HCT116 (cell line): ENCODE data around the gene DPP6. TPM values are rescaled to one million over a fixed set of nuclear protein-coding genes. Genes with fewer than 3 reads are reported as not detected.

Experiments used
- ATAC-seq: fragments of 200-7000 bp; cut with Tn5 transposase; 2 replicates; pipeline ENCODE4 v1.9.1; 2020; ENCODE audit warnings: mild to moderate bottlenecking, moderate library complexity
- BruUV-seq: library from RNA; stranded (reverse); fragments of 400-500 nt; replicated peaks from 2 replicates; lab custom pipeline; 2021; lab: Mats Ljungman, UMichigan
- CTCF ChIA-PET: fragments of 300-600 bp; sonication (Branson Sonifier 250); formaldehyde crosslinking; loops from one replicate; lab custom pipeline; 2021; ENCODE audit warnings: antibody characterized with exemption; lab: Charles Lee
- POLR2A ChIA-PET: fragments of 300-600, 350-600 bp; sonication (Branson Sonifier 250); formaldehyde crosslinking; loops from one replicate; lab custom pipeline; 2021; ENCODE audit warnings: antibody characterized with exemption; lab: Charles Lee
- RAD21 ChIA-PET, 2 experiments: fragments of 300-600 bp; sonication (Branson Sonifier 250); formaldehyde crosslinking; loops; one replicate each; lab custom pipeline; 2023; ENCODE audit warnings: low total read pairs in 2 of 2; ENCODE audit not compliant: uncharacterized antibody in 2 of 2, unreplicated experiment in 2 of 2, low non-redundant PET in 1 of 2; lab: Charles Lee
- DNase-seq: peaks from one replicate; pipeline ENCODE4 v3.0.0-alpha.2; 2010; ENCODE audit warnings: low read depth, low spot score
- H2AFZ ChIP-seq: fragments of 200-600 bp; shearing (Covaris generic), sonication (generic); 2 replicates; pipeline ENCODE4 v1.6.1; 2017; ENCODE audit warnings: low read depth, mixed run types, mixed read lengths, antibody characterized with exemption, low read length; ENCODE audit not compliant: poor library complexity, severe bottlenecking
- H3K27ac ChIP-seq: 2 replicates; pipeline ENCODE4 v1.5.1; 2012; ENCODE audit warnings: low read depth, low read length
- H3K27me3 ChIP-seq: fragments of 200-600 bp; sonication (generic); 2 replicates; pipeline ENCODE4 v1.6.1; 2016; ENCODE audit warnings: mixed run types, low read length, mixed read lengths; ENCODE audit not compliant: insufficient read depth
- H3K36me3 ChIP-seq, 2 experiments: fragments of 200-500 bp in 1 of 2; fragments of 200-600 bp in 1 of 2; sonication (Bioruptor generic) in 1 of 2; sonication (generic) in 1 of 2; 2 replicates each; pipeline versions ENCODE4 v1.5.1 to v1.6.1; 2014 to 2016; ENCODE audit warnings: low read length in 2 of 2, inconsistent platforms in 1 of 2, mixed read lengths in 1 of 2, mixed run types in 1 of 2; ENCODE audit not compliant: insufficient read depth in 2 of 2, control insufficient read depth in 1 of 2
- H3K4me1 ChIP-seq, 2 experiments: fragments of 200-600 bp in 1 of 2; sonication (generic) in 1 of 2; 2 replicates each; pipeline versions ENCODE4 v1.5.1 to v1.6.1; 2012 to 2017; ENCODE audit warnings: low read length in 2 of 2, inconsistent platforms in 1 of 2, mild to moderate bottlenecking in 1 of 2, mixed read lengths in 1 of 2, mixed run types in 1 of 2, moderate library complexity in 1 of 2; ENCODE audit not compliant: insufficient read depth in 2 of 2, control insufficient read depth in 1 of 2
- H3K4me2 ChIP-seq: fragments of 200-600 bp; sonication (generic); 2 replicates; pipeline ENCODE4 v1.6.1; 2017; ENCODE audit warnings: mixed run types, low read length, mixed read lengths
- H3K4me3 ChIP-seq, 2 experiments: fragments of 200-600 bp in 1 of 2; sonication (generic) in 1 of 2; replicated peaks in 1 of 2; 2 replicates each; pipeline ENCODE4 v1.5.1; 2011 to 2016; ENCODE audit warnings: low read length in 2 of 2, control low read depth in 1 of 2, low read depth in 1 of 2, mild to moderate bottlenecking in 1 of 2, mixed read lengths in 1 of 2, mixed run types in 1 of 2
- H3K79me2 ChIP-seq: fragments of 200-600 bp; sonication (generic); 2 replicates; pipeline ENCODE4 v1.6.1; 2017; ENCODE audit warnings: mild to moderate bottlenecking, mixed run types, low read length, moderate library complexity, mixed read lengths; ENCODE audit not compliant: insufficient read depth
- H3K9ac ChIP-seq: fragments of 200-600 bp; sonication (generic); 2 replicates; pipeline ENCODE4 v1.6.1; 2016; ENCODE audit warnings: low read length, mixed read lengths
- H3K9me2 ChIP-seq: fragments of 200-600 bp; sonication (generic), shearing (Covaris generic); 2 replicates; pipeline ENCODE4 v1.6.1; 2017; ENCODE audit warnings: mixed run types, mild to moderate bottlenecking, moderate library complexity; ENCODE audit not compliant: insufficient read depth
- H3K9me3 ChIP-seq, 2 experiments: fragments of 200-500 bp in 1 of 2; fragments of 200-600 bp in 1 of 2; sonication (Bioruptor generic) in 1 of 2; sonication (generic) in 1 of 2; 2 replicates each; pipeline ENCODE4 v1.6.1; 2014 to 2017; ENCODE audit warnings: low read length in 2 of 2, mixed read lengths in 2 of 2, inconsistent platforms in 1 of 2, low read depth in 1 of 2, mild to moderate bottlenecking in 1 of 2, mixed run types in 1 of 2, moderate library complexity in 1 of 2; ENCODE audit not compliant: control insufficient read depth in 1 of 2, insufficient read depth in 1 of 2
- H4K20me1 ChIP-seq: fragments of 200-600 bp; sonication (generic), shearing (Covaris generic); 2 replicates; pipeline ENCODE4 v1.6.1; 2017; ENCODE audit warnings: mixed run types, mild to moderate bottlenecking, moderate library complexity; ENCODE audit not compliant: insufficient read depth
- CBX3 ChIP-seq: IDR thresholded peaks from 2 replicates; pipeline ENCODE4 v1.6.1; 2012; ENCODE audit warnings: low read depth
- EZH2phosphoT487 ChIP-seq: fragments of 200-600 bp; IDR thresholded peaks from 2 replicates; pipeline ENCODE4 v1.6.1; 2018; ENCODE audit warnings: antibody characterized with exemption, borderline replicate concordance
- JUND ChIP-seq: IDR thresholded peaks from 2 replicates; pipeline ENCODE4 v1.6.1; 2012
- MAX ChIP-seq: IDR thresholded peaks from 2 replicates; pipeline ENCODE4 v1.6.1; 2012
- POLR2A ChIP-seq: IDR thresholded peaks from 2 replicates; pipeline ENCODE4 v1.7.0; 2011; ENCODE audit warnings: borderline replicate concordance; ENCODE audit not compliant: insufficient read depth, insufficient read length; ENCODE audit errors: extremely low read depth
- POLR2AphosphoS5 ChIP-seq: IDR thresholded peaks from 2 replicates; pipeline ENCODE4 v1.6.1; 2011; ENCODE audit warnings: mild to moderate bottlenecking, low read depth, low read length, moderate library complexity
- SP1 ChIP-seq: IDR thresholded peaks from 2 replicates; pipeline ENCODE4 v1.6.1; 2012; ENCODE audit warnings: low read depth
- SRF ChIP-seq: IDR thresholded peaks from 2 replicates; pipeline ENCODE4 v1.6.1; 2012; ENCODE audit warnings: low read depth
- ZFX ChIP-seq: fragments of 450-650 bp; IDR thresholded peaks from 2 replicates; pipeline ENCODE4 v1.6.1; 2017
- intact Hi-C: fragments of 100-400 bp; cut with micrococcal nuclease; formaldehyde crosslinking; loops from 2 replicates; pipeline ENCODE4 v1.10.0; 2022
- total RNA-seq: library from RNA; stranded (reverse); gene quantifications from one replicate; pipeline ENCODE4 v1.2.1, GENCODE V29; 2021; ENCODE audit not compliant: unreplicated experiment
- TF ChIP-seq, protein P1 (sequence below), 3 experiments: fragments of 200-600 bp in 1 of 3; sonication (generic) in 1 of 3; IDR thresholded peaks in 2 of 3; conservative IDR thresholded peaks in 1 of 3; 2 replicates each; pipeline ENCODE4 v1.5.1; 2012 to 2017; ENCODE audit warnings: low read depth in 2 of 3, low read length in 2 of 3, antibody characterized with exemption in 1 of 3, borderline replicate concordance in 1 of 3, control low read depth in 1 of 3, mild to moderate bottlenecking in 1 of 3, mixed read lengths in 1 of 3, mixed run types in 1 of 3, moderate library complexity in 1 of 3; ENCODE audit not compliant: insufficient read depth in 1 of 3

Gene DPP6
- total RNA-seq, 1 experiment from 2014 or later, result not detected

GRCh38 chr7:154373956-154374355 lies 321.8 kb downstream of the DPP6 start:
- DNase-seq (no peak), ATAC-seq (no peak)
- H4K20me1 ChIP-seq, result no peaks in the 10 kb centered on the region
- H3K27me3 ChIP-seq, result no peaks in the 10 kb centered on the region
- no peaks in the 10 kb centered on the region for H3K36me3 ChIP-seq
- H3K4me2 ChIP-seq, result no peak overlapping the region
- H3K9me3 ChIP-seq, result peaks cover 10 to 12% of the 10 kb centered on the region in 2 experiments; a peak in 2 of 4 replicates
- H3K4me1 ChIP-seq, result no peaks in the 10 kb centered on the region
- H3K9me2 ChIP-seq, result no peaks in the 10 kb centered on the region
- no peak overlapping the region for H3K4me3 ChIP-seq
- RAD21 ChIA-PET, result no interaction called here
- intact Hi-C loops, result no loop called here
- CTCF ChIA-PET, result no interaction called here
- no peak overlapping the region for H3K9ac ChIP-seq
- H2AFZ ChIP-seq, result no peak overlapping the region
- TF ChIP-seq SRF (no peak), MAX (no peak), POLR2A (no peak), CBX3 (no peak), ZFX (no peak), JUND (no peak), EZH2phosphoT487 (no peak)
- no TSS peak for BruUV-seq
- POLR2A ChIA-PET, result no interaction called here
- H3K79me2 ChIP-seq, result no peaks in the 10 kb centered on the region
- H3K27ac ChIP-seq, result no peak overlapping the region

- ATAC-seq (no peak), DNase-seq (no peak)
- H3K9ac ChIP-seq, result no peak overlapping the region
- ChIA-PET POLR2A (no interaction called here), RAD21 (no interaction called here), CTCF (no interaction called here)
- no peaks in the 10 kb centered on the region for H4K20me1 ChIP-seq
- TF ChIP-seq JUND (no peak), POLR2AphosphoS5 (no peak), SRF (no peak), SP1 (no peak)
- TF ChIP-seq, protein P1, sequence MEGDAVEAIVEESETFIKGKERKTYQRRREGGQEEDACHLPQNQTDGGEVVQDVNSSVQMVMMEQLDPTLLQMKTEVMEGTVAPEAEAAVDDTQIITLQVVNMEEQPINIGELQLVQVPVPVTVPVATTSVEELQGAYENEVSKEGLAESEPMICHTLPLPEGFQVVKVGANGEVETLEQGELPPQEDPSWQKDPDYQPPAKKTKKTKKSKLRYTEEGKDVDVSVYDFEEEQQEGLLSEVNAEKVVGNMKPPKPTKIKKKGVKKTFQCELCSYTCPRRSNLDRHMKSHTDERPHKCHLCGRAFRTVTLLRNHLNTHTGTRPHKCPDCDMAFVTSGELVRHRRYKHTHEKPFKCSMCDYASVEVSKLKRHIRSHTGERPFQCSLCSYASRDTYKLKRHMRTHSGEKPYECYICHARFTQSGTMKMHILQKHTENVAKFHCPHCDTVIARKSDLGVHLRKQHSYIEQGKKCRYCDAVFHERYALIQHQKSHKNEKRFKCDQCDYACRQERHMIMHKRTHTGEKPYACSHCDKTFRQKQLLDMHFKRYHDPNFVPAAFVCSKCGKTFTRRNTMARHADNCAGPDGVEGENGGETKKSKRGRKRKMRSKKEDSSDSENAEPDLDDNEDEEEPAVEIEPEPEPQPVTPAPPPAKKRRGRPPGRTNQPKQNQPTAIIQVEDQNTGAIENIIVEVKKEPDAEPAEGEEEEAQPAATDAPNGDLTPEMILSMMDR (IDR thresholded peaks at IDR 0.05 in 2 of 3, conservative IDR thresholded peaks at IDR 0.05 in 1 of 3; ENCODE audit: borderline replicate concordance in 1 of 3, insufficient read depth in 1 of 3, low read depth in 2 of 3, low read length in 2 of 3), result no peak
- H3K4me3 ChIP-seq, result no peak overlapping the region
- no peaks in the 10 kb centered on the region for H3K27me3 ChIP-seq
- H3K9me2 ChIP-seq, result no peaks in the 10 kb centered on the region
- no peaks in the 10 kb centered on the region for H3K4me1 ChIP-seq
- no peaks in the 10 kb centered on the region for H3K79me2 ChIP-seq
- H3K36me3 ChIP-seq, result no peaks in the 10 kb centered on the region
- H3K4me2 ChIP-seq, result no peak overlapping the region
- H2AFZ ChIP-seq, result no peak overlapping the region
- no peak overlapping the region for H3K27ac ChIP-seq
- BruUV-seq, result no TSS peak
- intact Hi-C loops, result no loop called here
- H3K9me3 ChIP-seq, result peaks cover 12 to 15% of the 10 kb centered on the region in 2 experiments; a peak in 2 of 4 replicates
These were observed 323.8 kb downstream of the DPP6 start for GRCh38 chr7:154375956-154376355.
